Measurements from ENCODE around the gene PRKAB1.

GRCh38 chr12:119652665-119653064, 15.3 kb upstream of the PRKAB1 start:
- no peak for TF ChIP-seq CTCF (IDR thresholded peaks at IDR 0.05)
- no peak for TF ChIP-seq POLR2A (IDR thresholded peaks at IDR 0.05)

Data from lower leg skin (tissue), 3 donors.